GM19468 (cell line): ENCODE data around the gene KRTAP9-4.
"Not testable (repeated sequence)": the region's sequence is repeated elsewhere in the genome, so short reads cannot be mapped to it uniquely, and the experiment has no call there.

Source experiments
- ATAC-seq: cut with Tn5 transposase; IDR thresholded peaks from one replicate; pipeline ENCODE4 v1.9.1; 2021; ENCODE audit warnings: mild to moderate bottlenecking, moderate library complexity, moderate number of reproducible peaks; ENCODE audit not compliant: unreplicated experiment; ENCODE audit errors: extremely low read depth

The KRTAP9-4 gene

GRCh38 chr17:41249637-41250240, at the start of gene KRTAP9-4:
KRTAP9-4 (plus strand) TSS chr17:41249687; CDS start chr17:41249721, 34 bp downstream.
- ATAC-seq: not testable (repeated sequence)

GRCh38 chr17:41211845-41212466, 37.5 kb upstream of the KRTAP9-4 start:
- ATAC-seq: no peak

- no peak for ATAC-seq
Measured at GRCh38 chr17:41212524-41213169, 36.8 kb upstream of the KRTAP9-4 start.

- no peak for ATAC-seq
Measured at GRCh38 chr17:41215681-41216080, 33.8 kb upstream of the KRTAP9-4 start.

GRCh38 chr17:41223821-41224220, 25.7 kb upstream of the KRTAP9-4 start:
- no peak for ATAC-seq

- ATAC-seq: no peak
Measured at GRCh38 chr17:41226051-41226450, 23.4 kb upstream of the KRTAP9-4 start.

GRCh38 chr17:41226598-41227095, 22.8 kb upstream of the KRTAP9-4 start, which contains the start of gene KRTAP9-2:
KRTAP9-2 (plus strand) TSS chr17:41226648; CDS start chr17:41226655, 7 bp downstream.
- not testable (repeated sequence) for ATAC-seq

- ATAC-seq: no peak
Measured at GRCh38 chr17:41230094-41230493, 19.4 kb upstream of the KRTAP9-4 start.

GRCh38 chr17:41231731-41232130, 17.8 kb upstream of the KRTAP9-4 start:
- no peak for ATAC-seq

GRCh38 chr17:41232399-41233105, 16.9 kb upstream of the KRTAP9-4 start, which contains the start of gene KRTAP9-3:
KRTAP9-3 (plus strand) TSS chr17:41232449; CDS start chr17:41232502, 53 bp downstream.
- ATAC-seq: not testable (repeated sequence)

GRCh38 chr17:41237116-41237515, 12.4 kb upstream of the KRTAP9-4 start:
- ATAC-seq: not testable (repeated sequence)

- ATAC-seq: not testable (repeated sequence)
Measured at GRCh38 chr17:41237949-41238437, 11.5 kb upstream of the KRTAP9-4 start, which contains the start of gene KRTAP9-8. KRTAP9-8 (plus strand) TSS chr17:41237999; CDS start chr17:41238052, 53 bp downstream.

- not testable (repeated sequence) for ATAC-seq
Measured at GRCh38 chr17:41246995-41247787, 2.3 kb upstream of the KRTAP9-4 start.

- no peak for ATAC-seq
Measured at GRCh38 chr17:41251261-41251660, 1.8 kb downstream of the KRTAP9-4 start.

- ATAC-seq: no peak
Measured at GRCh38 chr17:41254861-41255260, 5.4 kb downstream of the KRTAP9-4 start.

- ATAC-seq: not testable (repeated sequence)
Measured at GRCh38 chr17:41255381-41256290, 6.1 kb downstream of the KRTAP9-4 start, which contains the start of gene KRTAP9-9. KRTAP9-9 (plus strand) TSS chr17:41255384.

GRCh38 chr17:41256291-41256685, 6.8 kb downstream of the KRTAP9-4 start:
- ATAC-seq: no peak

GRCh38 chr17:41258406-41258805, 8.9 kb downstream of the KRTAP9-4 start:
- ATAC-seq: no peak
